Thoracic aorta (tissue), 2 donors: ENCODE results near the gene CD6. TPM values are rescaled to one million over a fixed set of nuclear protein-coding genes. Genes with fewer than 3 reads are reported as not detected.
A peak's percentile ranks its signal among the peaks of the same experiment; 100 is the strongest.

Experiments
- ATAC-seq: fragments of 150-250 bp; one replicate; pipeline ENCODE4 v1.8.0; 2017; ENCODE audit warnings: low read depth; ENCODE audit not compliant: insufficient number of reproducible peaks, low FRiP score
- DNase-seq: peaks from one replicate; pipeline ENCODE4 v3.0.0-alpha.2; 2020; ENCODE audit warnings: low spot score
- H3K27ac ChIP-seq, 2 donors: fragments of 200-600 bp; sonication (generic); 1 replicate in 1 of 2; 2 replicates in 1 of 2; pipeline ENCODE4 v1.5.1; 2016; ENCODE audit warnings: mild to moderate bottlenecking in 2 of 2, moderate library complexity in 2 of 2
- H3K27me3 ChIP-seq: fragments of 200-600 bp; sonication (generic); replicated peaks from 2 replicates; pipeline ENCODE4 v1.6.0; 2016; ENCODE audit warnings: mild to moderate bottlenecking; ENCODE audit not compliant: insufficient read depth
- H3K36me3 ChIP-seq: fragments of 200-600 bp; sonication (generic); one replicate; pipeline ENCODE4 v1.5.1; 2016
- H3K4me1 ChIP-seq, 2 donors: fragments of 200-600 bp; sonication (generic); 1 replicate in 1 of 2; 2 replicates in 1 of 2; pipeline versions ENCODE4 v1.5.1 to v1.6.0; 2016; ENCODE audit warnings: low read depth in 2 of 2, mild to moderate bottlenecking in 1 of 2; ENCODE audit not compliant: control insufficient read depth in 1 of 2
- H3K4me3 ChIP-seq: fragments of 200-600 bp; sonication (generic); 2 replicates; pipeline ENCODE4 v1.5.1; 2016; ENCODE audit warnings: mild to moderate bottlenecking
- H3K9me3 ChIP-seq: fragments of 200-600 bp; sonication (generic); 2 replicates; pipeline ENCODE4 v1.5.1; 2016
- total RNA-seq, 2 donors: library from RNA; depleted of rRNA; stranded (reverse); fragments of >200 nt; gene quantifications; one replicate each; pipeline versions ENCODE4 v1.1.0 to v1.2.3, GENCODE V29; 2016
- TF ChIP-seq, protein P1 (sequence below): fragments of 200-600 bp; sonication (generic); IDR thresholded peaks from one replicate; pipeline ENCODE4 v1.5.1; 2019; ENCODE audit warnings: antibody characterized with exemption

The CD6 gene
- total RNA-seq, 2 donors from 2014 or later = 2.2 to 3.3 TPM

DNA sequence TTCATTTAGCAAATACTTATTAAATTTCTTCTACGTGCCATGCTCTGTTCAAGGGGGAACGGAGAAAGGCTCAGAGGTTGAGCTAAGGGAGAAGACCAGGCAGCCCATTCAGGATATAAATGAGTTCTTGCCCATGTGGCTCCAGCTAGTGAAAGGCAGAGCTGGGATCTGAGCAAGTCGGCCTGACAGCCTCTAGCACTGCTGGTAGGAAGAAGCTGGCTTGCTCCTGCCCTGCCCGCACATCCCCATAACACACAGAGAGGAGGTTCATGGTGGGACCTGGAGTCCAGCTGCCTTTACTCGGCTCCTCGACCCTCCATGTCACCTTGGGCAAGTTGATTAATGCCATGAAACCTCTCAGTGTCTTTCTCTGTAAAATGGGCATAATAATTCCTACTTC lies 21.5 kb upstream of the CD6 start:
- peaks cover 13 to 16% of the 10 kb centered on the region in 2 donors for H3K4me1 ChIP-seq
- TF ChIP-seq, protein P1, sequence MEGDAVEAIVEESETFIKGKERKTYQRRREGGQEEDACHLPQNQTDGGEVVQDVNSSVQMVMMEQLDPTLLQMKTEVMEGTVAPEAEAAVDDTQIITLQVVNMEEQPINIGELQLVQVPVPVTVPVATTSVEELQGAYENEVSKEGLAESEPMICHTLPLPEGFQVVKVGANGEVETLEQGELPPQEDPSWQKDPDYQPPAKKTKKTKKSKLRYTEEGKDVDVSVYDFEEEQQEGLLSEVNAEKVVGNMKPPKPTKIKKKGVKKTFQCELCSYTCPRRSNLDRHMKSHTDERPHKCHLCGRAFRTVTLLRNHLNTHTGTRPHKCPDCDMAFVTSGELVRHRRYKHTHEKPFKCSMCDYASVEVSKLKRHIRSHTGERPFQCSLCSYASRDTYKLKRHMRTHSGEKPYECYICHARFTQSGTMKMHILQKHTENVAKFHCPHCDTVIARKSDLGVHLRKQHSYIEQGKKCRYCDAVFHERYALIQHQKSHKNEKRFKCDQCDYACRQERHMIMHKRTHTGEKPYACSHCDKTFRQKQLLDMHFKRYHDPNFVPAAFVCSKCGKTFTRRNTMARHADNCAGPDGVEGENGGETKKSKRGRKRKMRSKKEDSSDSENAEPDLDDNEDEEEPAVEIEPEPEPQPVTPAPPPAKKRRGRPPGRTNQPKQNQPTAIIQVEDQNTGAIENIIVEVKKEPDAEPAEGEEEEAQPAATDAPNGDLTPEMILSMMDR = no peak
- H3K27me3 ChIP-seq = no peaks in the 10 kb centered on the region
- peak overlapping the region; percentile 73 for H3K4me3 ChIP-seq
- DNase-seq = no peak
- no peak for ATAC-seq
- peaks cover 5% of the 10 kb centered on the region for H3K36me3 ChIP-seq
- H3K9me3 ChIP-seq = no peaks in the 10 kb centered on the region
- H3K27ac ChIP-seq = no peak overlapping the region

DNA sequence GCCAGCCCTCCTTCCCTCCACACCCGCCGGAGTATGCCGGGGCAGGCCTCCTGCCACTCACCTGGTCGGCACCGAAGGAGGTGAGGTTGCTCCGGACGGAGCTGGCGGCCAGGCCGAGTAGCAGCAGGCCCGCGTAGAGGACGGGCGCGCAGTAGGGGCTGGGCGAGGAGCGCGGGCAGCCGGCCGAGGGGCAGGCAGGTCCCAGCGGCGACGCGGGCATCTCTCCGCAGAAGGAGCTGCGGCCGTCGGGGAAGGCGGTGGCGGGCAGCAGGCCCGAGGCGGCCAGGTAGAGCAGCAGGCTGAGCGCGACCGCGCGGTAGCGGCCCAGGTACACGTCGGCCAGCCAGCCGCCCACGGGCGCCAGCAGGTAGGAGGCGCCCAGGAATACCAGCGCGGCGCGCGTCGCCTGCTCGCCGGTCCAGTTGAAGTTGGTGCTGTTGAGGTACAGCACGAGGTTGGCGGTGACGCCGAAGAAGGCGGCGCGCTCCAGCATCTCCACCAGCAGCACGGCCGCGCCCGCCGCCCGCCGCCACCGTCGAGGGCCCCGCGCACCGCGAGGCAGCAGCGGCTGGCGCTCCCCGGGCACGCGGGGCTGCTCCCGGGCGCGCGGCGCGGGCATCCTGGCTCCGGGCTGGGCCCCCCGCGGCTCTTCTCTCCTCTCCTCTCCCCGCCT lies 20.4 kb upstream of the CD6 start:
- Histone ChIP-seq H3K27ac (peak overlapping the region in 1 of 2 donors; percentile 71), H3K9me3 (no peaks in the 10 kb centered on the region), H3K27me3 (no peaks in the 10 kb centered on the region), H3K4me1 (peaks cover 13% of the 10 kb centered on the region in 2 donors), H3K4me3 (peak overlapping the region; percentile 73), H3K36me3 (peaks cover 5% of the 10 kb centered on the region)
- TF ChIP-seq, protein P1 = no peak
- no peak for ATAC-seq
- DNase-seq = no peak

DNA sequence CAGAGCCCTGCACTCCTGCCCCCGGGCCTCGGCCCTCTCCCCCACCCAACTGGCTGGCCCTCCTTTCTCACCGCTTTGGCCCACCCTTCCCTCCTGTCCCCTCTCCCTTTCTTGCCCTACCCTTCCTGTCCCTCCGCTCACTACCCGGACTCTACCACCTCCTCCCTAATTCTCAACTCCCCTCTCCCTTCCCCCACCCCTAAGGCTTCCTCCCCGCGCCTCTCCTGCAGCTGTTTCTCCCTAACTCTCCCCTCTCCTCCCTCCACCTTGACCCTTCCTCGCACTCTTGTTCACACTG lies 19.9 kb upstream of the CD6 start:
- ATAC-seq (no peak), DNase-seq (no peak)
- TF ChIP-seq, protein P1 = no peak

DNA sequence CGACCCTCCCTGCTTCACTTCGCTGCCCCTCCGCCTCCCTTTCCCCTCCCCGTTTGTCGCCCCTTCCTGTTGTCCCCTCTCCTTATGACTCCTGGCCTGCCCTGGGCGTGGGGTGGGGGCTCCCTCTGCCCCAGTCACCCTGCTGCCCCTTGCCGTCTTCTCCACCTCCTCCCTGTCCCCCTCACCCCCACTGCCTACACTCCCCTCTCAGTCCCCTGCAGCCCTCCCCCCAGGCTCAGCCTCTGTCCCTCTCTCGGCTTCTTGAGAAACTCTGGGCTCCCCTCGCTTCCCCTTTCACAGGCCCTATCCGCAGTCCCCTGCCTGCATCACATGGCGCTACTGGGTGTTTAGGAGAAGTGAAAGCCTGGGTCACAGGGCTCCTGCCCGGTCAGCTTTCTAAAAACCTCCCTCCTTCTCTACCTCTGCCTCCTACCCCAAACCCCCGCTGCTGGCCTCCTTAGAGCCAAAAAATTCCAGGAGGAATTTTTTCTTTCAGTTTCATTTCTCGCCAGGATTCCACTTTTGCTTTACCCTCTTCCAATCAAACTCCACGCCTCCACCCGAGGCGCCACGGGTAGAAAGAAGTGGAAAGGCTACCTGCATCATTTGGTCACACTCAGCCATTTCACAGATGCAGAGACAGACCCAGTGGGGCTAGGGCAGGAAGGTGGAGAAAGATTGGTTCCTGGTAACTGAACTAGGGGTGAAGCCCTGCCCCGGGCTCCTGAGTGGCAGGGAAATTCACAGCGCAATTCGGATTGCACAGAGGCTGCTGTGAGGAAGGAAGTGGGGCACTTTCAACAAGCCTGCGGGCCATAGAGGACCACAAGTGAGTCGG lies 19.4 kb upstream of the CD6 start, which contains the start of gene SLC15A3:
TSS of gene SLC15A3 (minus strand) at position 273 of the 838 bp plus-strand sequence. CDS start 625 bp downstream, outside the sequence.
- Histone ChIP-seq H3K27ac (peak within 1 kb of the TSS; percentile 70 to 71), H3K27me3 (no peaks in the 10 kb centered on the region), H3K36me3 (no peaks in the 10 kb centered on the region), H3K4me1 (peaks cover 13% of the 10 kb centered on the region in 2 donors), H3K9me3 (no peaks in the 10 kb centered on the region), H3K4me3 (peak within 1 kb of the TSS; percentile 73)
- ATAC-seq = peak; percentile 53
- peak; percentile 33 for DNase-seq
- TF ChIP-seq, protein P1 = no peak

More for the DNA sequence above, 19.9 kb upstream of the CD6 start:
- Histone ChIP-seq H3K27ac (peak overlapping the region; percentile 70 to 71), H3K27me3 (no peaks in the 10 kb centered on the region), H3K36me3 (peaks cover 1% of the 10 kb centered on the region), H3K4me1 (peaks cover 13% of the 10 kb centered on the region in 2 donors), H3K9me3 (no peaks in the 10 kb centered on the region), H3K4me3 (peak overlapping the region; percentile 73)

DNA sequence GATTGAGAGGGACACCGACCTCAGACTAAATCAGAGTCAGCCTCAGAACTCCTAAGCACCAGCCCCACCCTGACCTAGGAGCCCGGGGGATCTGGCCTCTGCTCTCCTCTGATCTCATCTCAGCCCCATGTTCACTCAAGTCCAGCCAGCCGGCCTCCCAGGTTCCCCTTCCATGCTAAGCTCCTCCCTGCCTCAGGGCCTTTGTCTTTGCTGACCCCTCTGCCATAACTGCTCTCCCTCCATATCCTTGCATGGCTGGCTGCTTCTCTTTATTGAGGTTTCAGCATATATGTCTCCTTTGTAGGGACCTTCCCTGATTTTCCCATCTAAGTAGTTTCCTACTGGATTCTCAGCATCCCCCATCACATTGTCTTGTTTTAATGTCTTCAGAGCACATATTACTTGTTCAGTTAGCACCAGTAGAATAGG lies 18.7 kb upstream of the CD6 start:
- Histone ChIP-seq H3K9me3 (no peaks in the 10 kb centered on the region), H3K36me3 (no peaks in the 10 kb centered on the region), H3K27ac (peak overlapping the region; percentile 70 to 71), H3K27me3 (no peaks in the 10 kb centered on the region), H3K4me1 (peaks cover 13% of the 10 kb centered on the region in 2 donors), H3K4me3 (peak overlapping the region; percentile 73)
- TF ChIP-seq, protein P1 = no peak
- ATAC-seq (no peak), DNase-seq (no peak)
